ENCODE data around the gene DCHS1.

DCHS1 gene

DNA sequence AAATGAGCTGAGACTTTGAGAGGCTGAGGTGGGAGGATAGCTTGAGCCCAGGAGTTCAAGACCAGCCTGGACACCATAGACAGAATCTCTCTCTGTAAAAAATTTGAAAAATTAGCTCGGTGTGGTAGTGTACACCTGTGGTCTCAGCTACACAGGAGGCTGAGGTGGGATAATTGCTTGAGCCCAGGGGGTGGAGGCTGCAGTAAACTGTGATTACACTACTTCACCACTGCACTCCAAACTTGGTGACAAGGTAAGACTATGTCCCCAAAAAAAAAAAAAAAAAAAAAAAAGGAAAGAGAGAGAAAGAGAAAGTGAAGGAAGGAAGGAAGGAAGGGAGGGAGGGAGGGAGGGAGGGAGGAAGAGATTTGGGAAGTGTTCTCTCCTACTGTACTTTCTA is 77.5 kb downstream of the DCHS1 start:
- ChIA-PET POLR2A (ENCODE audit: low non-redundant PET) (no interaction called here), CTCF (no interaction called here)
- TF ChIP-seq CTCF (conservative IDR thresholded peaks at IDR 0.05; ENCODE audit: low read depth) = no peak
- H3K27ac ChIP-seq = no peak overlapping the region
- DNase-seq (ENCODE audit: low spot score) = no peak

GRCh38 chr11:6576471-6577373 is 78.9 kb downstream of the DCHS1 start:
- no peak overlapping the region for H3K27ac ChIP-seq
- no peak for DNase-seq (ENCODE audit: low spot score)
- TF ChIP-seq CTCF (conservative IDR thresholded peaks at IDR 0.05; ENCODE audit: low read depth) = no peak
- CTCF ChIA-PET = no interaction called here
- POLR2A ChIA-PET (ENCODE audit: low non-redundant PET) = no interaction called here

- H3K27ac ChIP-seq = no peak overlapping the region
- ChIA-PET CTCF (interaction anchor here (1.3 kb wide), 1 partner anchor 44 kb away, joined by 3 read pairs; no protein-coding TSS in a partner anchor), POLR2A (ENCODE audit: low non-redundant PET) (no interaction called here)
- no peak for DNase-seq (ENCODE audit: low spot score)
- no peak for TF ChIP-seq CTCF (conservative IDR thresholded peaks at IDR 0.05; ENCODE audit: low read depth)
Observed at GRCh38 chr11:6574816-6575715, 80.5 kb downstream of the DCHS1 start.

GRCh38 chr11:6572215-6572614 is 83.4 kb downstream of the DCHS1 start:
- DNase-seq (ENCODE audit: low spot score) = no peak
- ChIA-PET CTCF (no interaction called here), POLR2A (ENCODE audit: low non-redundant PET) (no interaction called here)
- no peak for TF ChIP-seq CTCF (conservative IDR thresholded peaks at IDR 0.05; ENCODE audit: low read depth)
- H3K27ac ChIP-seq = no peak overlapping the region

- POLR2A ChIA-PET (ENCODE audit: low non-redundant PET) = no interaction called here
- H3K27ac ChIP-seq = no peak overlapping the region
- no peak for TF ChIP-seq CTCF (conservative IDR thresholded peaks at IDR 0.05; ENCODE audit: low read depth)
- no peak for DNase-seq (ENCODE audit: low spot score)
- CTCF ChIA-PET = no interaction called here
Observed at GRCh38 chr11:6571434-6572008, 84.1 kb downstream of the DCHS1 start.

All from RWPE1 (cell line).